ENCODE measurements around the gene S100A1.
A peak's percentile ranks its signal among the peaks of the same experiment; 100 is the strongest.

The S100A1 gene

DNA sequence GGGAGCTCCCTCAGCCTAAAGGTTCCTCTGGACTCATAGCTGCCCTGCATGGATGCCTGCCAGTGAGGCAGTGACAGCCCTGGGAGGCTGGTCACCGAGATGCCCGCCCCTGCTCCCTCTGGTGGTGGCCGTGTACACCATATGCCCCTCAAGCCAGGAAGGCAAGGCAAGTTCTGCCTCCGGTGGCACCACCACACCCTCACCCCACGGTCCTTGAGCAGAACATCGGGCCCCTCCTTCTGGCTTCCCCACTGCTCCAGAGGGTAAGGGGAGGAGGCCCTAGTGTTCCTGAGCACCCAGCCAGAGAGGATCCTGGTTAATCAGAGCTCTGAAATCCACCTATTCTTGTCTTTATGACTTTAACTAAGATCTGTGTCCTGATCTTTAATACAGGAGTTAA lies 10.6 kb upstream of the S100A1 start:
- no peak for DNase-seq (ENCODE audit: low read depth)
- TF ChIP-seq, protein P1, sequence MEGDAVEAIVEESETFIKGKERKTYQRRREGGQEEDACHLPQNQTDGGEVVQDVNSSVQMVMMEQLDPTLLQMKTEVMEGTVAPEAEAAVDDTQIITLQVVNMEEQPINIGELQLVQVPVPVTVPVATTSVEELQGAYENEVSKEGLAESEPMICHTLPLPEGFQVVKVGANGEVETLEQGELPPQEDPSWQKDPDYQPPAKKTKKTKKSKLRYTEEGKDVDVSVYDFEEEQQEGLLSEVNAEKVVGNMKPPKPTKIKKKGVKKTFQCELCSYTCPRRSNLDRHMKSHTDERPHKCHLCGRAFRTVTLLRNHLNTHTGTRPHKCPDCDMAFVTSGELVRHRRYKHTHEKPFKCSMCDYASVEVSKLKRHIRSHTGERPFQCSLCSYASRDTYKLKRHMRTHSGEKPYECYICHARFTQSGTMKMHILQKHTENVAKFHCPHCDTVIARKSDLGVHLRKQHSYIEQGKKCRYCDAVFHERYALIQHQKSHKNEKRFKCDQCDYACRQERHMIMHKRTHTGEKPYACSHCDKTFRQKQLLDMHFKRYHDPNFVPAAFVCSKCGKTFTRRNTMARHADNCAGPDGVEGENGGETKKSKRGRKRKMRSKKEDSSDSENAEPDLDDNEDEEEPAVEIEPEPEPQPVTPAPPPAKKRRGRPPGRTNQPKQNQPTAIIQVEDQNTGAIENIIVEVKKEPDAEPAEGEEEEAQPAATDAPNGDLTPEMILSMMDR (IDR thresholded peaks at IDR 0.05; ENCODE audit: low read depth, low read length, missing control alignments) = no peak
- no peak overlapping the region for H3K4me3 ChIP-seq (ENCODE audit: low read depth, low read length)
- in situ Hi-C loops (cut with HindIII; ENCODE audit: low sequenced_read_pairs) = no loop called here

DNA sequence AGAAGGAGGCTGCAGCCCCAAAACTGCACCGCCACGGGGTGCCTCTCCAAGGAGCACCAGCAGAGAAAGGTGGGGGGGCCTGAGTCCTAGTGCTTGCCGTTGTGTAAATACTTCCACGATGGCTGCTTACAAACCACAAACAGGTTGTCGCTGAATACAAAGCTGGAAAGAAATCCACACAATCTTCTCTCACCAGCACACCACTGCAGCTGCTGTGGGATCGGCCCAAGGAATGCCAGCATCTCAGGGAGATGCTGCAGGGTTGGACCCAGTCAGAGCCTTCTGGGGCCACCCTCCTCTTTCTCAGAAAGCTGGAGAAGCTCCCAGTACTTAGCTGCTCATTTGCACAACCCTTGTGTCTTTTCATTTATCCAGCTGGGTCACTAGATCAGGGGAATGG lies 9.1 kb upstream of the S100A1 start:
- in situ Hi-C loops (cut with HindIII; ENCODE audit: low sequenced_read_pairs) = no loop called here
- no peak for DNase-seq (ENCODE audit: low read depth)
- no peak overlapping the region for H3K4me3 ChIP-seq (ENCODE audit: low read depth, low read length)
- TF ChIP-seq, protein P1 (IDR thresholded peaks at IDR 0.05; ENCODE audit: low read depth, low read length, missing control alignments) = no peak

DNA sequence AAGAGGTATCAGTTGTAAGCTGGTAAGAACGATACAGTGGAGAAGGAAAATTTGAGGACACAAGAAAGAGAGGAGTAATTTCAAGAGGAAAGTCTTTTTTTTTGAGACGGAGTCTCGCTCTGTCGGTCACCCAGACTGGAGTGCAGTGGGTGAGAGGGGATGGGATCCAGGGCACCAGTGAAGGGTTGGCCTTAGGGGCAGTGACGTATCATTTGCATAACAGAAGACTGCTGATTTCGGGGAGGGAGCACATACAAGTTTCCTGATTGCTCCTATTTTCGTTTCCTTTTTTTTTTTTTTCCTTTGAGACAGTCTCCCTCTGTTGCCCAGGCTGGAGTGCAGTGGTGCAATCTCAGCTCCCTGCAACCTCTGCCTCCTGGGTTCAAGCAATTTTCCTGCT lies 5.1 kb upstream of the S100A1 start:
- DNase-seq (ENCODE audit: low read depth) = no peak
- TF ChIP-seq, protein P1 (IDR thresholded peaks at IDR 0.05; ENCODE audit: low read depth, low read length, missing control alignments) = no peak
- in situ Hi-C loops (cut with HindIII; ENCODE audit: low sequenced_read_pairs) = no loop called here
- no peak overlapping the region for H3K4me3 ChIP-seq (ENCODE audit: low read depth, low read length)

DNA sequence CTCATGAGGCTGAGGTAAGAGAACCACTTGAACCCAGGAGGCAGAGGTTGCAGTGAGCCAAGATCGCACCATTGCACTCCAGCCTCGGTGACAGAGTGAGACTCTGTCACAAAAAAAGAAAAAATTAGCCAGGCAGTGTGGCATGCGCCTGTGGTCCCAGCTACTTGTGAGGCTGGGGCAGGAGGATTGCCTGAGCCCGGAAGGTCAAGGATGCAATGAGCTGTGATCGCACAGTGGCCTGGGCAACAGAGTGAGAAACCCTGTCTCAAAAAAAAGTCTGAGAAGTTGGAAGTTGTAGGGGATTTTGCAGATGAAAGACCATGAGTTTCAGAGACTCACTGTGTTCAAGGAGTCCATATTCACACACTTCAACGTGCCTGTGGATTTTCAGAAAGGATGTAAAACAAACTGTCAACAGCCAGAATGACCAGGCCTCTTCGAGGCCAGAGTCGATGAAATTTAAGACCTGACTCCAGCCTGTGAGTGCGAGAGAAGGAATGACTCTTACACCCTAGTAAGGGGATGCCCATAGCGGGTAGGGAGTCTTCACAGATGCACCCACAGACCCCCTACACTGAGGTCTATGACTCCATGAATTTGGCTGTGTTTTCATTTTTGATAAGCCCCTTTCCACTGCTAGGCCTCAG lies 3.1 kb upstream of the S100A1 start:
- peak overlapping the region; percentile 4 for H3K4me3 ChIP-seq (ENCODE audit: low read depth, low read length)
- in situ Hi-C loops (cut with HindIII; ENCODE audit: low sequenced_read_pairs) = no loop called here
- no peak for DNase-seq (ENCODE audit: low read depth)
- TF ChIP-seq, protein P1 (IDR thresholded peaks at IDR 0.05; ENCODE audit: low read depth, low read length, missing control alignments) = no peak

DNA sequence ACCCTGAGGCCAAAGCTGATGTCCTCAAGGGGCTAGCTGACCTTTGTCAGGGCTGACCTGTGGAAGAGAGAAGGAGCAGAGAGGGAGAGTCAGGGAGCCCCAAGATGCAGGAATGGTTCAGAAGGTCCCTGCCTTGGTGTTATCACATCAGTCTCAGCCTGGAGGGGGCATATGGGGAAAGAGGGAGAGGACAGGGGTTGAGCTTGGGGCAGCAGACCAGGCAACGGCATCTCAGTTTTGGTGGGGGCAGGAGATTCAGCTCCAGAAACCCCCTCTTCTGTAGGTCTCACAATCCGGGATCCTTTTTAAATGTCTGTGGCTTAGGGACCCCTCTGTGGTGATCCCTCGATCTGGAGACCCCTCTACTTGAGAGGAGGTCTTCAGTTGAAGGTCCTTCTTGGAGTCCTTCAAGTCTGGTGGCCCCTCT lies 1.7 kb upstream of the S100A1 start:
- TF ChIP-seq, protein P1 (IDR thresholded peaks at IDR 0.05; ENCODE audit: low read depth, low read length, missing control alignments) = no peak

DNA sequence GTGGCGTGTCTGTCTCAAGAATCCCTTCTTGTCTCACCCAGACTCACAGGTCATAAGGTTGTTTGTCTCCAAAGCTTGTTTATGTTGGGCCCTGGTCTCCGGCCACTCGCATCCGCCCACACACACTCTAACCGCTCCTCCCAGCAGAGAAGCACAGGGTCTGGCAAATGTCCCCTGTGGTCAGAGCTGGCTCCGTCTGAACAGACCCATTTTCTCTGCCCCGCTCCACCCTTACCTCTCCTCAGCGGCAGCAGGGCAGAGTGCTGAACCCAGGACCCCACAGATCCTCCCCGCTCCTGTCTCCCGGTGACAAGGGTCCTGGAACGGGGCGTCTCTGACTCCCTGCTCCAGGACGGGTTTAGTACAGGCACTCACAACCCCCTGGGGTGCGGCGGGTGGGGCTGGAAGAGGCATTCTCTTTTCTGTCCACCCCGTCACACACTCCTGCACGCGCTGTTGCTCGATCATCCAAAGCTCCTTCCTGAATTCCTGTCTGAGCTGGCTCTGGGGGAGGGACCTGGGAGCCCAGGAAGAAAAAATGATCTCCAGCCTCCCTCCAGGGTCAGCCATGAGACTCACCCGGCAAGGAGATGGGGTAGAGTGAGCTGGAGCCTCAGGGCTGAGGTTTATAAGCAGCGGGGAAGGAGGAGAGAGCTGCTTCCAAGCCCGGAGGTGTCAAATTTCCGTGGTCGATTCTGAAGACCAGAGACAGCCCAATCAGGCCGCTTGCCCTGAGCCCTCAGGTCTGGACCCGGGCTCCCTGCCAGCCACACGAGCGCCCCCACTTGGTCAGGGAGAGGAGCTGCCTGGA lies 1.1 kb upstream of the S100A1 start, which contains the start of gene S100A13:
S100A13 (minus strand) TSS at position 602 of the 811 bp plus-strand sequence. CDS start 1,033 bp downstream, outside the sequence.
- in situ Hi-C loops (cut with HindIII; ENCODE audit: low sequenced_read_pairs) = no loop called here
- peak within 1 kb of the TSS; percentile 59 for H3K4me3 ChIP-seq (ENCODE audit: low read depth, low read length)
- TF ChIP-seq, protein P1 (IDR thresholded peaks at IDR 0.05; ENCODE audit: low read depth, low read length, missing control alignments) = peak; percentile 76
- peak; percentile 93 for DNase-seq (ENCODE audit: low read depth)

More for the DNA sequence above, 1.7 kb upstream of the S100A1 start:
- no peak for DNase-seq (ENCODE audit: low read depth)
- H3K4me3 ChIP-seq (ENCODE audit: low read depth, low read length) = peak overlapping the region; percentile 59
- in situ Hi-C loops (cut with HindIII; ENCODE audit: low sequenced_read_pairs) = no loop called here
